Stimulated activated naive CD8-positive, alpha-beta T cell treated with anti-CD3 and anti-CD28 coated beads, Interleukin-15, Interleukin-2, amounts not matched to agents 100 U/mL and 50 U/mL, for 24 hours (primary cell): ENCODE data around the gene PTEN.
A peak's percentile ranks its signal among the peaks of the same experiment; 100 is the strongest.
"Not testable (repeated sequence)": the region's sequence is repeated elsewhere in the genome, so short reads cannot be mapped to it uniquely, and the experiment has no call there.

Source experiments
- ATAC-seq: fragments of 150-1000 bp; cut with Tn5 transposase; one replicate; pipeline ENCODE4 v1.10.0; 2021
- DNase-seq: peaks from one replicate; pipeline ENCODE4 v3.0.0; 2021

Gene PTEN

DNA sequence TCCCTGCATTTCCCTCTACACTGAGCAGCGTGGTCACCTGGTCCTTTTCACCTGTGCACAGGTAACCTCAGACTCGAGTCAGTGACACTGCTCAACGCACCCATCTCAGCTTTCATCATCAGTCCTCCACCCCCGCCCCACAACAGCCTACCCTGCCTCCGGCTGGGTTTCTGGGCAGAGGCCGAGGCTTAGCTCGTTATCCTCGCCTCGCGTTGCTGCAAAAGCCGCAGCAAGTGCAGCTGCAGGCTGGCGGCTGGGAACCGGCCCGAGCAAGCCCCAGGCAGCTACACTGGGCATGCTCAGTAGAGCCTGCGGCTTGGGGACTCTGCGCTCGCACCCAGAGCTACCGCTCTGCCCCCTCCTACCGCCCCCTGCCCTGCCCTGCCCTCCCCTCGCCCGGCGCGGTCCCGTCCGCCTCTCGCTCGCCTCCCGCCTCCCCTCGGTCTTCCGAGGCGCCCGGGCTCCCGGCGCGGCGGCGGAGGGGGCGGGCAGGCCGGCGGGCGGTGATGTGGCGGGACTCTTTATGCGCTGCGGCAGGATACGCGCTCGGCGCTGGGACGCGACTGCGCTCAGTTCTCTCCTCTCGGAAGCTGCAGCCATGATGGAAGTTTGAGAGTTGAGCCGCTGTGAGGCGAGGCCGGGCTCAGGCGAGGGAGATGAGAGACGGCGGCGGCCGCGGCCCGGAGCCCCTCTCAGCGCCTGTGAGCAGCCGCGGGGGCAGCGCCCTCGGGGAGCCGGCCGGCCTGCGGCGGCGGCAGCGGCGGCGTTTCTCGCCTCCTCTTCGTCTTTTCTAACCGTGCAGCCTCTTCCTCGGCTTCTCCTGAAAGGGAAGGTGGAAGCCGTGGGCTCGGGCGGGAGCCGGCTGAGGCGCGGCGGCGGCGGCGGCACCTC, at the start of gene PTEN, which contains the start of gene KLLN:
Gene PTEN, plus strand, starts transcription at position 573 of the 891 bp plus-strand sequence. CDS start 845 bp downstream, outside the sequence.
Gene KLLN, minus strand, starts transcription at position 481 of the 891 bp plus-strand sequence. CDS start 1,046 bp downstream, outside the sequence.
- DNase-seq (peak; percentile 86), ATAC-seq (peak; percentile 67)

DNA sequence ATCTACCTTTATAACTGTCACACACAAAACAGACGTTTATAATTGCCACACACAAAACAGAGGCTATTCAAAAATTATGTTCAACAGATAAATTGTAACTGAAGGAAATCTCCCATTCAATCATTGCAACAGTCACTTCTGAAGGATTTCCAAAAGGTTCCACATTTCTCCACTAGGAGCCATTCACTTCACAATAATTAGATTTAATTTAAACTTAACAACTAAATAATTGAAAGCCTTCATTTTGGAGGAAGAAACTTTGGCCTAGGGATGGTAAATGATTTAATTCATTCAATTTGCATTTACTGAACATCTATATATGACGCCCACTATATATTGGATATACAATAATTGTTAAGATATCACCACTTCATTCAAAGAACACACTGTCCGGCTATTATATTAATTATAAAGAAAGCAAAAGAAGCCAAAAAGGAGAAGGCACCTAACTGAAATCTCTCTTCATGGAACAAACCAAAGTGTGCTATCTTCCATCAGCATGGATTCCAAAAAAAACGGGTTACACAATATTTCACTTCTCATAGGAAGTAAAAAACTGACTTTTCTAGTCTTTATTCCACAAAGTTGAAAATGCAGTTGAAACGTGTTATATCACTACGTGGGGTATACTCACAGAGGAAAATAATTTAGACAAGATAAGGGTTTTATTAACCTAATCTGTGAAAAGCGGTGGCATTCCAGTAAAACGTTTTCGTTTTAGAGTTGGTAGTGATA, 47.1 kb upstream of the PTEN start:
- DNase-seq (no peak), ATAC-seq (no peak)

DNA sequence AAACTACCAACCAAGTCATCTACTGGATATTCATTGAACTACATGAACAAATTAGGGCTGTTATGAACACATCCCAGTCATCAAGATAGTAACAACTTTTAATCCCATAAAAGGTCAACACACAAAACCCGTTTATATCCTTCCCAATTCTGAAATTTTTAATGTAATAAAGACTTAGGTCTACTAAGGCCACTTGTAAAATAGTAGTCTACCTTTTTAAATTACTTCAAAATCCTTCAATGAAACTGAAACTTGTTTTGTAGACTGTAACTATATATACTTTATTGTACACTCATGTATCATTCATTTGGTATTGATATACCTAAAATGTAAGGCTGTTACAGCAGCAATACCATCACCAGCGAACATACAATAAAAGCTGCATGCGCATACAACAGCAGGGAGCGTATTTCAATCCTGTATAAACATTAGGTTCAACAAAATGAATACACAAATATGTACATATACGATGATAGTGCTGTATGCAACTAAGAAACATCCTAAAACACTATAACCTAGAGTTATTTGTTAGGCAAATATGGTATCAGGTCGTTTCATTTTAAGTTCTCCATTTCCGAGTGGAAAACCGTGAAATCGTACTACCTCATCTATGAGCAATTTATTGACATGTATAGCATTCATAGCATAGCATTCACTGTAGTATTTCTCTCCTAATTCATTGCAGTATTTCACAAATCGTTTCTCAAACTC, 46.4 kb upstream of the PTEN start:
- no peak for ATAC-seq
- DNase-seq = no peak

DNA sequence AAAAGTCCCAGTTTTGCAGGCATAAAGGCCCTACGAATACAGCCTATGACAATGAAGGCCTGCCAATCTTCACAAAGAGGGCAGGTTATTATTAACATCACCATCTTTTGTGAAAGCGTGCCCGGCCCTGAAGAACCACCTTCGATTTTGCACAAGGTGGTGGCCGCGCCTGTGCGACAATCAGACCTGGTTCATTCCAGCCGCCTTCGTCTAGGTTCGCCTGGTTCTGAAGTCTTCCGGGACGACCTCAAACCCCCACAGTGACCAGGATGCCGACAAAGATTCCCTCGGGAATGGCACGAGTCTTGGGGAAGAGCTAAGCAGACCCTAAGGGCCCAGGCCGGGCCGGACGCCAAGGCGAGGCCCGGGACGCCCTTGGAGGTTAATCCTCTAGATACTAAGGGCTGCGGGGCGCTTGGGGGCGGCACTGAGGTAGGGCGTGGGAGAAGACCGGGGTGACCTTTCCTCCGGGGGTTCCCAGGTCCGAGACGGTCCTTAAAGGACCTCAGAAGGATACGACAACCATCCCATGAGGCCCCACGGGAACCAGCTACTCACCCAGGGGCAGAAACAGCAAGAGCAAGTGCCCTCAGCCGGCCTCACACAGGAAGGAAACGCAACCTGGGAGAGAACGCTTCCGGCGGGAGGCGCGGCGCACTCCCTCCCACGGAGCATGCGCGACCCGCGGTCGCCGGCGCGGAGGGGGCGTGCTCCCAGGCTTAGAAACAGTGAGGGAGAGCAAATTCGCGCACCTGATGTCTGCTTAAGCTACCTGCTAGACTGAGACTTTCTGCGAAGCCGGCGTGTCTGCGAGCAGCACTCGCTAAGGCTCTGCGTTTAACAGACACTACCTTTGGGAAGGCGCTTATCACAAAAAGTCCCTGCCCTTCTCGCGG, 45.6 kb upstream of the PTEN start, which contains the start of gene ATAD1:
Gene ATAD1, minus strand, starts transcription at position 618 of the 896 bp plus-strand sequence. CDS start 3,627 bp downstream, outside the sequence.
- DNase-seq (peak; percentile 88), ATAC-seq (peak; percentile 94)

DNA sequence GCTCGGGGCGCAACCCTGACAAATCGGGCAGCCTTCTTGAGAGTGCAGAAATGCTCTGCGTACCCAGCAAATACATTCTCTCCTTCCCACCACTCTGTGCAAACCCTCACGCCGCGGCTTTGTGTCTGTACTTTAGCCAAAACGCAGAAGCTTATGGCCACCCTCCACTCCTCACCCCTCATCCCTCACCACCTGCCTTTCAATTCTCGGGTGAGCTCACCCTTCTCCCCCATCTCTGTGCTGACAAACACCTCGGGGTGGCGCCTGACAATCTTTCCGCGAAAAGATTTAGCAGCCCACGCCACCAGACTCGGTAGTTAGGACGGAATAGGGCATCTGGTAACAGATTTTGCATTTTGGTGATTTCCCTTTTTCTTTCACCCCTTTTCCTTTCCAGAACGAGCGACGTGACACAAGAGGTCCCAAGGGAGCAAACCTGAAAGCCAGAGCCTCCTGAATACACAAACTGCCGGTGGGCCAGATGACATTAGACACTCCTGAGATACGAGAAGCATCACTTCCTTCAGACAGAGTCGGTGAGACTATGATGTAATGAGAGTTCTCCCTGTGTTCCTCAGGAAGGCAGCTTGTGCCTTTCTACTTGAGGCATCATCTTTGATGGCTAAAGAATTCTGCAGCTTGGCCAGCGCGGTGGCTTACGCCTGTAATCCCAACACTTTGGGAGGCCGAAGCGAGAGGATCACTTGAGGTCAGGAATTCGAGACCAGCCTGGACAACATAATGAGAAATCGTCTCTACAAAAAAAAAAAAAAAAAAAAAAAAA, 44.7 kb upstream of the PTEN start:
- peak; percentile 56 for ATAC-seq
- peak; percentile 67 for DNase-seq

DNA sequence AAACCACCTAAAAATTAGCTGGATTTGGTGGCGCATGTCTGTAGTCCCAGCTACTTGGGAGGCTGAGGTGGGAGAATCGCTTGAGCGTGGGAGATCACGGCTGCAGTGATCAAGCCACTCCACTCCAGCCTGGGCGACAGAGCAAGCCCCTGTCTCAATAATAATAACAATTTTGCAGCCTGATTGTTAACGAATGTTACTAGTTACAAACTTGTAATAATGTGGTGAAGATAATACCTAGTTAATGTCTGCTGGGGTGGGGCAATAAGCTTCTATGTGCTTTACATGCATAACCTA, 44.2 kb upstream of the PTEN start:
- DNase-seq (no peak), ATAC-seq (no peak)

DNA sequence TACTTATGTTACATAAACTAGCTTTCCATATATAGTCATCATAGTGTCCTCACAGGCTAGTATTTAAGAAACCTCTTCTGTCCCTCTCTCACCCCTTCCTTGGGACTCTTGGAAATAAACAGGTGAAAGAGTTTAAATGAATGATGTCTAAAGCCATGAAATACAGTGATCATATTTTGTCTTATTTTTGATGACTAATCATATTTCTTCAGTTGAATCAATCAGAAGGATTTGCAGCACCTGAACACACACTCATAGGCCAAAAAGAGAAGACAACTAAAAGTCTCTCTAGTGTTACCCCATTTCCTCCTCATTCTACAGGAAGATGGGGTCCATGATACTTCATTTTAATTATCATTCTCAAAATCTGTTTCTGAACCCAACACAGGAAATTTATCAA, 36.8 kb upstream of the PTEN start:
- ATAC-seq (no peak), DNase-seq (no peak)

DNA sequence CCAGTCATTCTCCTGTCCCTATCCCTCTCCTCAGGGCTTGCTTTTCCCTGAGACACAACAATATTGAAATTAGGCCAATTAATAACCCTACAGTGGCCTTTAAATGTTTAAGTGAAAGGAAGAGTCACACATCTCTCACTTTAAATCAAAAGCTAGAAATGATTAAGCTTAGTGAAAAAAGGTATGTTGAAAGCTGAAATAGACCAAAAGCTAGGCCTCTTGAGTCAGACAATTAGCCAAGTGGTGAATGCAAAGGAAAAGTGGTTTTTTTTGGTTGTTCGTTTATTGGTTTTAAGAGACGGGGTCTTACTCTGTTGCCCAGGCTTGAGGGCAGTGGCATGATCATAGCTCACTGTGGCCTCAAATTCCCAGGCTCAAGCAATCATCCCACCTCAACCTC, 35.7 kb upstream of the PTEN start:
- ATAC-seq = no peak
- no peak for DNase-seq

DNA sequence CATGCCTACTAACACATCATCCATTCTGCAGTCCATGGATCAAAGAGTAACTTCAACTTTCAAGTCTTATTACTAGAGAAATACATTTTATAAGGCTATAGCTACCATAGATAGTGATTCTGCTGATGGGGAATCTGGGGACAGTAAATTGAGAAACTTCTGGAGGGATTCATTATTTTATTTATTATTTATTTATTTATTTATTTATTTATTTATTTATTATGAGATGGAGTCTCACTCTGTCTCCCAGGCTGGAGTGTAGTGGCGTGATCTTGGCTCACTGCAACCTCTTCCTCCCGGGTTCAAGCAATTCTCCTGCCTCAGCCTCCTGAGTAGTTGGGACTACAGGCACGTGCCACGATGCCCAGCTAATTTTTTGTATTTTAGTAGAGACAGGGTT, 34.4 kb upstream of the PTEN start:
- not testable (repeated sequence) for ATAC-seq, DNase-seq

DNA sequence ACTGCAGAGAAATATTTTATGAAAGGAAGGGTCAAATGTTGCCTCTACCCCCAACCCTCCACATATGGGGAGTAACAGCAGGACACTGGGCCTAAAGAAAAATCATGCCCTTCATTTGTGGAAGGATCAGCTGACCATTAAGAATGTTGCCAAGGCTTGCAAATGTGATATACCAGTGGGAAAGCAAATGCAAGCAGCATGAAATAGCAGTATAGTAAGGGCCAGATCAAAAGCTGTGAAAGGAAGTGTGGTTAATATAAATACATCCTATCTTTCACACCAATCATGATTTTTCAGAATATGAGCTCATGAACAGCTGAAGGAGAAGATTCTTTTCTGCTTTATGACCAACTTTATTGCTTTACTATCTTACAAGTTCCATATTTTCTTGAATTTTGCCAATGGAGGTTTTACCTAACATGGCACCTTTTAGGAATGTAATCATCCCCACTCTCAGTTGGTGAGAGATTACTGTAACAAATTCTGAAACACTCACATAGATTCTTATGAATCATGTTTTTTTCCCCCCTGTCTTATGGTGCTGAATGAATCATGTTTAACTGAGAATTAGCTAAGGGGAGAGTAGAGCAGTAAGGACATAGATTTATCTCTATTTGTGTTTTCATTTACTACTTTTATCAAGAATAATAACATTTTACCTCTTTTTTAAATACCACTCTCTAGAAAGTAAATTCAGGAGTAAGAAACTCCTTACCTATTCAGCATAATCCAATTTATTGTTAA, 33.3 kb upstream of the PTEN start:
- ATAC-seq (peak; percentile 84), DNase-seq (no peak)

DNA sequence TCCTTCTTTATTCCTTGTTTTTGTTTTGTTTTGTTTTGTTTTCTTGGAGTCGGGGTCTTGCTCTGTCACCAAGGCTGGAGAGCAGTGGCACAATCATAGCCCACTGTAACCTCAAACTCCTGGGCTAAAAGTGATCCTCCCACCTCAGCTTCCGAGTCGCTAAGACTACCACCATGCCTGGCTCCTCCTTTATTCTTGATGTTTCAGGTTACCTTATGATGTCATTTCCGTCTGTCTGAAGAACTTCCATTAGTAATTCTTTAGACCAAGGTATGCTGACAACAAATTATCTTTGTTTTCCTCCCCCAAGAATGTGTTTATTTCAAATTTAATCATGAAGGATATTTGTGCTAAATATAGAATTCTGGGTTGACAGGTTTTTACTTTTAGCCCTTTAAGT, 27.3 kb upstream of the PTEN start:
- no peak for ATAC-seq

DNA sequence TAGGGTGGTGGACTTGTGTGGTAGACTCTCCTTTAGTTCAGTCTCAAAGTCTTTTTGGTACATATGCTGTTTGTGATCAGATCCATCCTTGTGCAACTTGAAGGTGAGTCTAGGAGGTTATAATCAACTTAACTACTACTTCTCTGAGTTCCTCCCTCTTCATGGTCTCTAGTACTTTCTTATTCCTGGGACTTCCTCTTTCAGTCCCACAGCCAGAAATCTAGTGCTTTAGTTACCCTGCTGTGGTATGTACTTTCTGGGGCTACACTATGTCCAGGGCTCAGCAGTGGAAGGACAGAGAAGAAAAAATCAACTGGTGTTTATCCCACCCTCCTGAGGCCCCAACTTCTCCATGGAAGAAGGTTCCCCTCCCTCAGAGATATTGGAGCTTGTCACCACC, 26.0 kb upstream of the PTEN start:
- DNase-seq (no peak), ATAC-seq (no peak)

More for the DNA sequence above, 27.3 kb upstream of the PTEN start:
- DNase-seq = no peak

DNA sequence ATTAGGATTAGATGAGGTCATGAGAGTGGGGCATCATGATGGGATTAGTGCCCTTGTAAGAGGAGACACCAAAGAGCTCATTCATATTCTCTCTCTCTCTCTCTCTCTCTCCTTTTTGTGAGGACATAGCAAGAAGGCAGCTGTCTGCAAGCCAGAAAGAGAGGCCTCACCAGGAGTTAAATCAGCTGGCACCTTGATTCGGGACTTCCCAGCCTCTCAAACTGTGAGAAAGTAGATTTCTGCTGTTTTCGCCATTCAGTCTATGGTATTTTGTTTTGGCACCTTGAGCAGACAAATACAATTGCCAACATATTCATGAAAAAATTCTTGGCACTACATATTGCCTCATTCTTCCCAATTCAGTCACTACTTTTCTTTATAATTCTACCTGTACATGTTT, 24.8 kb upstream of the PTEN start:
- DNase-seq (no peak), ATAC-seq (no peak)

DNA sequence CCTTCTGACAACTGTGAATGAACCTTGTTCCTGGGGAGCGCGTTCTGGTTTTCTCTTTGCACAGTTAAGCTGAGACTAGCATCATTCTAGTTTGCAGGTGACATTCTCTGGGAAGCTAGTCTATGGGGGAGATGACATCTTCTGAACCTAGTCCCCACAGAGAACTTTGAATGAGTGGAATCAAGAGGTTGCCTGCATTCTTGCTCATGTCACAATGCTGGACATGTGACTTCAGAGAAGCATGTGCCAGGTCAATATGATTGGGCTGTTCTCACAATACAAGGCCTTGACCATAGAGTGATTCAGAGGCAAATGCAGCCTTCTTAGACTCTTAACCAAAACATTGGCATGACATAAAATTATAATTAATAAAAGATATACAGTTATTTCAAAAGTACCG, 22.2 kb upstream of the PTEN start:
- DNase-seq (no peak), ATAC-seq (no peak)

DNA sequence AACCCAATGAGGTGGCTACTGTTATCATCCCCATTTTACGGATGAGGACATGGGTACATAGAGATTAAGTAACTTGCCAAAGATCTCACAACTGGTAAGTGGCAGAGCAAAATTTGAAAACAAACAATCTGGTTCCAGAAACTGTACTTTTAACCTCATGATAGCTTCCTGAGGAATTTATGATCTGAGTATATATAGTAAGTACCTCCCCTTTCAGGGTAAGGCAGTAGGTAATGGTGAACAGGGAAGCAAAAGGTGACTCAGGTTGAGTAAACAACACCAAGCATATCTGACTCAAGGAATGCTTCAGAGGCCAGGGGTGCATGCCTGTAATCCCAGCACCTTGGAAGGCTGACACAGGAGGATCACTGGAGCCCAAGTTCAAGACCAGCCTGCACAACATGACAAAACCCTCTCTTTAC, 21.2 kb upstream of the PTEN start:
- no peak for DNase-seq
- no peak for ATAC-seq

DNA sequence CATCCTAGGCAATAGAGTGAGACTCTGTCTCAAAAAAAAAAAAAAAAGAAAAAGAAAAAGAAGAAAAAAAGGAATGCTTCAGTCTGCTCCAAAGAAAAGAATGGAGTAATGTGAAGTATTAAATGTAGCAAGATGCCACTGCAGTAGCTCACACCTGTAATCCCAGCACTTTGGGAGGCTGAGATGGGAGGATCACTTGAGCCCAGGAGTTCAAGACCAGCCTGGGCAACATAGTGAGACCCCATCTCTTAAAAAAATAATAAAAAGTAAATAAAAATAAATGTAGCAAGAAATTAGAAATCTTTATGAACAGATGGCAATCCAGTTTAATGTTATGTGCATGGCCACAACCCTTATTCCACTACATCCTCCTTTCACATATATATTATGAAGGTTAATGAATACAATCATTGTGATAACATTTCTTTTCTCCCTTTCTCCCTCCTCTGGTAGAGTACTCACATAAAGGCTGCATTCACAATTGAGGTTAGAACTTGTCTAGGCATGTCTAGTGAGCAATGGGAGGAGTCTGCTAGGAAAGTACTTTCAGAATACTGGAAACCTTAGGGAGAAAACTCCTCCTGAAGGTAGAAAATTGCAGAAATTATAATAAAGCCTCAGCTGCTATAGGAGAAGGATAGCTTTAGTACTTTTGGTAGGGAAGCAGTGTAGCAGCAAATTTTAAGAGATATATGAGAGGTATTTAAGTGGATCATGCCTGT, 20.5 kb upstream of the PTEN start:
- ATAC-seq (no peak), DNase-seq (no peak)

DNA sequence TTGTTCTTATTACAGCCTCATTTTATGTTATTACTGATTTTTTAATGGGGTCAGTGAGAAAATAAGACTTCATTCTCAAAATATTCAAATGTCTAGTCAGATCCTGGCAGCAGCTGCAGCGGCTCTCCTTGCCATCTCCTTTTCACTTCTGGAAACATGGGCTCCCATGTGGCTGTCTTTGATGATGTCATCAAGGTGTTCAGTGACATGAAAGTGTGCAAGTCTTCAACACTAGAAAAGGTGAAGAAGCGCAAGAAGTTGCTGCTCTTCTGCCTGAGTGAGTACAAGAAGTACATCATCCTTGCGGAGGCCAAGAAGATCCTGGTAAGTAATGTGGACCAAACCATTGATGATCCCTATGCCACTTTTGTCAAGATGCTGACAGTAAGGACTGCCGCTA, 19.7 kb upstream of the PTEN start:
- no peak for ATAC-seq
- DNase-seq = no peak

DNA sequence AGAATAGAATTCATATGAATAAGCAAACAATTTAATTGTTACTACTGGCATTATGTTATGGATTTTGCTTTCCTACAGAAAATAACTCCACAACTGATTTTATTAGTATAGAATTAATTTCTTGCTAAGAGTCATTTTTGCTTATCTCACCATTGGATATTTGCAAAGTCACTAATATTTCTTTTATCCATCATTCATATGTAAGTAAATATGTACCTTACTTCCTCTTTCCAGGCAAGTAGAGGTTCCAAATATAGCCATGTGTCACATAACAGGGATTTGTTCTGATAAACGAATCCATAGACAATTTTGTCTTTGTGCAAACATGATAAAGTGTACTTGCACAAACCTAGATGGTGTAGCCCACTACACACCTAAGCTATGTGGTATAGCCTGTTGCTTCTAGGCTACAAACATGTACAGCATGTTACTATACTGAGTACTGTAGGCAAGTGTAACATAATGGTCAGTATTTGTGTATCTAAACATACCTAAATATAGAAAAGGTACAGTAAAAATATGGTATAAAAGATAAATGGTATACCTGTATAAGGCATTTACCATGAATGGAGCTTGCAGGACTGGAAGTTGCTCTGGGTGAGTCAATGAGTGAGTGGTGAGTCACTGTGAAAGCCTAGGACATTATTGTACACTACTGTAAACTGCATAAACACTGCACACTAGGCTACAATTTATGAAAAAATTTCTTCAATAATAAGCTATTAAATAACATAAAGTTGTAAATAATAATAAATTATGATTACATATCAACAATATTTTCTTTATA, 18.4 kb upstream of the PTEN start:
- no peak for ATAC-seq
- DNase-seq = no peak

DNA sequence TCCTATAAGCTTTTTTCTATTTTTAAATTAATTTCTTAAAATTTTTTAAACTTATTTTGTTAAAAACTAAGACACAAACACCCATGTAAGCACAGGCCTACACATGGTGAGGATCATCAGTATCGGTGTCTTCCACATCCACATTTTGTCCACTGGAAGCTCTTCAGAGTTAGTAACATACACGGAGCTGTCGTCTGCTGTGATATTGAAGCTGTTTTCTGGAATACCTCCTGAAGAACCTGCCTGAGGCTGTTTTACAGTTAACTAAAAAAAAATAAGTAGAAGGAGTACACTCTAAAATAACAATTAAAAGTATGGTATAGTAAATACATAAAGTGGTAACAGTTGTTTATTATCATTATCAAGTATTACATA, 17.8 kb upstream of the PTEN start:
- no peak for DNase-seq
- ATAC-seq = no peak
